Activated effector memory CD4-positive, alpha-beta T cell treated with anti-CD3 and anti-CD28 coated beads, Interleukin-2, amount 50 U/mL, for 16 hours (primary cell): ENCODE results near the gene PSMC5.
A peak's percentile ranks its signal among the peaks of the same experiment; 100 is the strongest.
"Not testable (repeated sequence)": the region's sequence is repeated elsewhere in the genome, so short reads cannot be mapped to it uniquely, and the experiment has no call there.

ENCODE experiments used
- DNase-seq: peaks from one replicate; pipeline ENCODE4 v3.0.0-alpha.2; 2020

The PSMC5 gene

GRCh38 chr17:63841350-63842172 lies 14.3 kb downstream of the PSMC5 start:
- DNase-seq = peak; percentile 66

- DNase-seq = no peak
Measured at GRCh38 chr17:63842173-63842539, 14.9 kb downstream of the PSMC5 start.

GRCh38 chr17:63842540-63843386 lies 15.5 kb downstream of the PSMC5 start, which contains the start of gene SMARCD2:
TSS of gene SMARCD2 (minus strand) at chr17:63842685. CDS start at chr17:63842674, 11 bp downstream.
- DNase-seq = peak; percentile 99

- not testable (repeated sequence) for DNase-seq
Measured at GRCh38 chr17:63843387-63843888, 16.2 kb downstream of the PSMC5 start.

- peak; percentile 39 for DNase-seq
Measured at GRCh38 chr17:63843910-63844677, 16.9 kb downstream of the PSMC5 start.

- no peak for DNase-seq
Measured at GRCh38 chr17:63845509-63845908, 18.3 kb downstream of the PSMC5 start.

GRCh38 chr17:63847525-63848249 lies 20.5 kb downstream of the PSMC5 start:
- peak; percentile 53 for DNase-seq

GRCh38 chr17:63848834-63849689 lies 21.8 kb downstream of the PSMC5 start:
- DNase-seq = peak; percentile 98

- DNase-seq = peak; percentile 42
Measured at GRCh38 chr17:63850401-63850800, 23.2 kb downstream of the PSMC5 start.

- no peak for DNase-seq
Measured at GRCh38 chr17:63853260-63853659, 26.0 kb downstream of the PSMC5 start.

GRCh38 chr17:63854709-63855108 lies 27.5 kb downstream of the PSMC5 start:
- DNase-seq = no peak

GRCh38 chr17:63855185-63855584 lies 28.0 kb downstream of the PSMC5 start:
- peak; percentile 34 for DNase-seq

GRCh38 chr17:63856425-63856824 lies 29.2 kb downstream of the PSMC5 start:
- peak; percentile 14 for DNase-seq

GRCh38 chr17:63859257-63859656 lies 32.0 kb downstream of the PSMC5 start:
- peak; percentile 27 for DNase-seq

- not testable (repeated sequence) for DNase-seq
Measured at GRCh38 chr17:63866625-63867024, 39.4 kb downstream of the PSMC5 start.

- not testable (repeated sequence) for DNase-seq
Measured at GRCh38 chr17:63869491-63870291, 42.5 kb downstream of the PSMC5 start.

- not testable (repeated sequence) for DNase-seq
Measured at GRCh38 chr17:63870292-63870665, 43.0 kb downstream of the PSMC5 start.

GRCh38 chr17:63871646-63872365 lies 44.6 kb downstream of the PSMC5 start:
- DNase-seq = not testable (repeated sequence)

- DNase-seq = not testable (repeated sequence)
Measured at GRCh38 chr17:63873577-63873976, 46.3 kb downstream of the PSMC5 start, which contains the start of gene CSH2. TSS of gene CSH2 (minus strand) at chr17:63873677. CDS start at chr17:63873614, 63 bp downstream.
